Loucy (cell line): ENCODE data around the gene RHBDD2.
A peak's percentile ranks its signal among the peaks of the same experiment; 100 is the strongest.

ENCODE experiments used
- H2AFZ ChIP-seq: fragments of 200-600 bp; sonication (generic); 2 replicates; pipeline ENCODE4 v1.6.0; 2016; ENCODE audit warnings: antibody characterized with exemption, mild to moderate bottlenecking, low read length, moderate library complexity
- H3F3A ChIP-seq: fragments of 200-600 bp; 2 replicates; pipeline ENCODE4 v1.6.0; 2016; ENCODE audit warnings: antibody characterized with exemption, low read depth, mild to moderate bottlenecking
- H3K27me3 ChIP-seq: fragments of 200-600 bp; sonication (generic); 2 replicates; pipeline ENCODE4 v1.6.1; 2014; ENCODE audit warnings: low read length, mild to moderate bottlenecking; ENCODE audit not compliant: insufficient read depth, poor library complexity, severe bottlenecking
- H3K36me3 ChIP-seq: fragments of 200-600 bp; sonication (generic); 2 replicates; pipeline ENCODE4 v1.6.1; 2016; ENCODE audit warnings: low read length; ENCODE audit not compliant: insufficient read depth
- H3K4me1 ChIP-seq: fragments of 200-600 bp; sonication (generic); 2 replicates; pipeline ENCODE4 v1.5.1; 2014; ENCODE audit warnings: low read length, mild to moderate bottlenecking; ENCODE audit not compliant: insufficient read depth, poor library complexity, severe bottlenecking
- H3K4me2 ChIP-seq: fragments of 200-600 bp; sonication (generic); 2 replicates; pipeline ENCODE4 v1.6.0; 2014; ENCODE audit warnings: antibody characterized with exemption, low read length, low read depth, mild to moderate bottlenecking; ENCODE audit not compliant: poor library complexity, severe bottlenecking
- H3K4me3 ChIP-seq: fragments of 200-600 bp; sonication (generic); 2 replicates; pipeline ENCODE4 v1.5.1; 2014; ENCODE audit warnings: low read length, mild to moderate bottlenecking, mixed read lengths; ENCODE audit not compliant: poor library complexity, severe bottlenecking
- H3K79me2 ChIP-seq: fragments of 200-600 bp; sonication (generic); 2 replicates; pipeline ENCODE4 v1.6.1; 2014; ENCODE audit warnings: low read length; ENCODE audit not compliant: insufficient read depth
- H3K9ac ChIP-seq: fragments of 200-600 bp; sonication (generic); 2 replicates; pipeline ENCODE4 v1.6.0; 2014; ENCODE audit warnings: mild to moderate bottlenecking, low read depth, low read length, moderate library complexity; ENCODE audit not compliant: poor library complexity, severe bottlenecking
- H3K9me2 ChIP-seq: fragments of 200-600 bp; sonication (generic); replicated peaks from 2 replicates; pipeline ENCODE4 v1.6.1; 2016; ENCODE audit warnings: low read depth, low read length, mixed read lengths
- H3K9me3 ChIP-seq: fragments of 200-600 bp; sonication (generic); 2 replicates; pipeline ENCODE4 v1.6.1; 2014; ENCODE audit warnings: mild to moderate bottlenecking, antibody characterized with exemption, low read length, low read depth; ENCODE audit not compliant: insufficient read depth
- H4K20me1 ChIP-seq: fragments of 200-600 bp; sonication (generic); 2 replicates; pipeline ENCODE4 v1.6.0; 2014; ENCODE audit warnings: antibody characterized with exemption, low read length, mild to moderate bottlenecking; ENCODE audit not compliant: insufficient read depth, poor library complexity, severe bottlenecking
- CTCF ChIP-seq: fragments of 200-600 bp; sonication (generic); conservative IDR thresholded peaks from 2 replicates; pipeline ENCODE4 v1.5.1; 2014; ENCODE audit warnings: mild to moderate bottlenecking, antibody characterized with exemption, low read length
- EZH2phosphoT487 ChIP-seq: fragments of 200-600 bp; IDR thresholded peaks from 2 replicates; pipeline ENCODE4 v1.6.1; 2018; ENCODE audit warnings: antibody characterized with exemption, mild to moderate bottlenecking, moderate library complexity, borderline replicate concordance

Gene RHBDD2

GRCh38 chr7:75925717-75926435 lies 47.0 kb downstream of the RHBDD2 start:
- Histone ChIP-seq H3K36me3 (no peaks in the 10 kb centered on the region), H2AFZ (no peak overlapping the region), H3K27me3 (no peaks in the 10 kb centered on the region), H4K20me1 (peaks cover 3% of the 10 kb centered on the region), H3K4me1 (peaks cover 9% of the 10 kb centered on the region), H3K9me3 (no peaks in the 10 kb centered on the region), H3K9me2 (no peaks in the 10 kb centered on the region), H3K4me2 (no peak overlapping the region), H3K4me3 (no peak overlapping the region), H3K79me2 (no peaks in the 10 kb centered on the region; the same call in 1 of the 2 replicates), H3F3A (peaks cover 3% of the 10 kb centered on the region; the same call in 1 of the 2 replicates), H3K9ac (no peak overlapping the region)
- TF ChIP-seq CTCF, result no peak

GRCh38 chr7:75928568-75928914 lies 49.7 kb downstream of the RHBDD2 start:
- Histone ChIP-seq H3K4me3 (no peak overlapping the region), H4K20me1 (no peaks in the 10 kb centered on the region), H3K27me3 (no peaks in the 10 kb centered on the region), H3K9me3 (no peaks in the 10 kb centered on the region), H3K4me2 (peak overlapping the region; percentile 36), H3K36me3 (no peaks in the 10 kb centered on the region), H3K79me2 (no peaks in the 10 kb centered on the region; the same call in 1 of the 2 replicates), H3K9ac (no peak overlapping the region), H3K9me2 (no peaks in the 10 kb centered on the region), H3F3A (peaks cover 3% of the 10 kb centered on the region; the same call in 1 of the 2 replicates), H3K4me1 (peaks cover 9% of the 10 kb centered on the region), H2AFZ (no peak overlapping the region)
- TF ChIP-seq CTCF, result no peak
- no peak for TF ChIP-seq EZH2phosphoT487

GRCh38 chr7:75931680-75932079 lies 52.8 kb downstream of the RHBDD2 start:
- Histone ChIP-seq H3K9ac (no peak overlapping the region), H2AFZ (no peak overlapping the region), H3K4me2 (no peak overlapping the region), H3K4me3 (no peak overlapping the region), H3F3A (peaks cover 3% of the 10 kb centered on the region; the same call in 1 of the 2 replicates), H3K27me3 (no peaks in the 10 kb centered on the region), H4K20me1 (no peaks in the 10 kb centered on the region), H3K9me3 (no peaks in the 10 kb centered on the region), H3K9me2 (no peaks in the 10 kb centered on the region), H3K4me1 (peaks cover 9% of the 10 kb centered on the region), H3K79me2 (no peaks in the 10 kb centered on the region), H3K36me3 (no peaks in the 10 kb centered on the region)
- TF ChIP-seq CTCF (no peak), EZH2phosphoT487 (no peak)
